OCI-LY7 (cell line): ENCODE measurements around the gene MSANTD1. TPM values are rescaled to one million over a fixed set of nuclear protein-coding genes. Genes with fewer than 3 reads are reported as not detected.

ENCODE experiments used
- BruUV-seq: library from RNA; stranded (reverse); fragments of 400-500 nt; replicated peaks from 2 replicates; lab custom pipeline; 2021; lab: Mats Ljungman, UMichigan
- CTCF ChIA-PET: fragments of 300-600 bp; sonication (Branson Sonifier 250); formaldehyde crosslinking; loops from one replicate; lab custom pipeline; 2022; ENCODE audit warnings: antibody characterized with exemption; ENCODE audit not compliant: unreplicated experiment; lab: Charles Lee
- POLR2A ChIA-PET: fragments of 300-600 bp; sonication (Branson Sonifier 250); formaldehyde crosslinking; loops from one replicate; lab custom pipeline; 2022; ENCODE audit warnings: antibody characterized with exemption; lab: Charles Lee
- DNase-seq: peaks from one replicate; pipeline ENCODE4 v3.0.0-alpha.2; 2015; ENCODE audit warnings: low spot score
- H2AFZ ChIP-seq: fragments of 200-600 bp; sonication (generic), shearing (Covaris generic); 2 replicates; pipeline ENCODE4 v1.6.1; 2014; ENCODE audit warnings: mild to moderate bottlenecking, antibody characterized with exemption, low read length, moderate library complexity
- H3K27ac ChIP-seq: fragments of 200-600 bp; sonication (generic); 2 replicates; pipeline ENCODE4 v1.5.1; 2014; ENCODE audit warnings: mixed run types, low read depth, mild to moderate bottlenecking, moderate library complexity, low read length, inconsistent platforms; ENCODE audit not compliant: poor library complexity, severe bottlenecking
- H3K36me3 ChIP-seq: fragments of 200-600 bp; sonication (generic); 2 replicates; pipeline ENCODE4 v1.6.1; 2014; ENCODE audit warnings: mild to moderate bottlenecking, antibody characterized with exemption, low read length, moderate library complexity, mixed read lengths; ENCODE audit not compliant: insufficient read depth
- H3K4me1 ChIP-seq: fragments of 200-600 bp; sonication (generic); 2 replicates; pipeline ENCODE4 v1.5.1; 2014; ENCODE audit warnings: mild to moderate bottlenecking, low read length; ENCODE audit not compliant: insufficient read depth, poor library complexity, severe bottlenecking
- H3K4me2 ChIP-seq: fragments of 200-600 bp; sonication (generic); 2 replicates; pipeline ENCODE4 v1.6.1; 2014; ENCODE audit warnings: mild to moderate bottlenecking, low read length
- H3K4me3 ChIP-seq: fragments of 200-600 bp; sonication (generic); 2 replicates; pipeline ENCODE4 v1.5.1; 2014; ENCODE audit warnings: mild to moderate bottlenecking, low read depth, low read length; ENCODE audit not compliant: poor library complexity, severe bottlenecking
- H3K79me2 ChIP-seq: fragments of 200-600 bp; sonication (generic); 2 replicates; pipeline ENCODE4 v1.6.1; 2016; ENCODE audit warnings: low read depth, mild to moderate bottlenecking, low read length, moderate library complexity, mixed read lengths; ENCODE audit not compliant: insufficient read depth
- H3K9me2 ChIP-seq: fragments of 200-600 bp; sonication (generic); 2 replicates; pipeline ENCODE4 v1.6.1; 2016; ENCODE audit warnings: mild to moderate bottlenecking, low read length, mixed read lengths; ENCODE audit not compliant: insufficient read depth
- H3K9me3 ChIP-seq: fragments of 200-600 bp; sonication (generic); 2 replicates; pipeline ENCODE4 v1.6.1; 2014; ENCODE audit warnings: mild to moderate bottlenecking, mixed run types, low read length, mixed read lengths
- H4K20me1 ChIP-seq: fragments of 200-600 bp; sonication (generic); 2 replicates; pipeline ENCODE4 v1.6.1; 2014; ENCODE audit warnings: mild to moderate bottlenecking, antibody characterized with exemption, low read length, moderate library complexity, mixed read lengths; ENCODE audit not compliant: insufficient read depth
- CTCF ChIP-seq: fragments of 200-600 bp; sonication (generic); conservative IDR thresholded peaks from 2 replicates; pipeline ENCODE4 v1.5.1; 2014; ENCODE audit warnings: mild to moderate bottlenecking, antibody characterized with exemption, low read length, moderate library complexity, mixed read lengths
- EZH2phosphoT487 ChIP-seq: fragments of 200-600 bp; sonication (generic); IDR thresholded peaks from 2 replicates; pipeline ENCODE4 v1.6.1; 2018; ENCODE audit warnings: low read depth, borderline replicate concordance, mild to moderate bottlenecking, mixed run types, antibody characterized with exemption, low read length, moderate library complexity, mixed read lengths
- intact Hi-C: fragments of 100-400 bp; cut with micrococcal nuclease; formaldehyde crosslinking; loops from one replicate; pipeline ENCODE4 v1.10.0; 2022; ENCODE audit not compliant: unreplicated experiment
- total RNA-seq, 2 experiments: library from RNA; depleted of rRNA in 1 of 2; stranded (reverse); fragments of >200 nt in 1 of 2; shearing (Covaris generic) in 1 of 2; gene quantifications; 2 replicates each; pipeline ENCODE4 v1.2.3, GENCODE V29; 2014 to 2022

The MSANTD1 gene
- total RNA-seq, 2 experiments from 2014 or later = 0.13 to 1.0 TPM

DNA sequence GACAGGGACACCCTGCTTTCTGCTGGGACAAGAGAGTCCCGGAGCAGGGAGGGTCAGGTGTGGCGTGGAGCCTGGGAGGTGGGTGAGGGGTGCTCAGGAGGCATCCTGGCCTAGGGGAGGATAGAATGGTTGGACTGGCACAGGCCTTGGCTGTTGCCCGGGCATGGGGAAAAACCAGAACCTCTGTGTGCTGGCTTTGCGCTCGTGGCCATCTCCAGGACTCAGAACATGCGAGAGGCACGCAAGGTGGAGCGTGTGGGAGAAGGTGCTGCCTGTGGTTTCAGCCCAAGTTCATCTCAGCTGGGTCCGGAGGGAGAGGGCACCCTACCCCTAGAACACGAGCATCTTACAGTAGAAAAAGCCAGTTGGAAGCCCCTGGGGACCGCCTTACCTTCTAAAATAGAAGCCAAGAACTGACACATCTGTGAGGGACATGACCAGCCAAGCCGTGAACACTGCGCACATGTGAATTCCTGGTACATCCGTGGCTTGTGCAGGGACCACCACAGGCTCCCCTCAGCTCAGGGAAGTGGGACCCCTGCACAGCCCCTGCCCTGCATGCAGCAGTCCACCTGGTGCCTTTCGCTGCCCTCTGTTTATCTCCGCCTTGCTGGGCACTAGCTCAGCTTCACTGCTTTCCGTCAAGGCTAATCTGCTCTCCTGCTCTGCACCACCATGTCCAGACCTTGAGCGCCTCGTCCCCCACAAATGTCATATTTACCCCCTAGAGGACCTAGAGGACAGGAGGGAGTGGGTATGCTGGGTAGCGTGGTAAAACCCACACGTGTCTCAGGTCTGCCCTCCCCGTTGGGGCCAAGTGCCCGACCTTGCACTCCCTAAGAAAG, 13.5 kb downstream of the MSANTD1 start:
- CTCF ChIA-PET = no interaction called here
- Histone ChIP-seq H3K4me1 (no peaks in the 10 kb centered on the region), H2AFZ (no peak overlapping the region), H3K9me3 (no peaks in the 10 kb centered on the region), H4K20me1 (no peaks in the 10 kb centered on the region), H3K27ac (no peak overlapping the region), H3K9me2 (no peaks in the 10 kb centered on the region), H3K79me2 (no peaks in the 10 kb centered on the region), H3K4me3 (no peak overlapping the region), H3K4me2 (no peak overlapping the region), H3K36me3 (no peaks in the 10 kb centered on the region)
- intact Hi-C loops = loop anchor here (5.0 kb wide), 1 partner anchor 70 kb away; no protein-coding TSS in a partner anchor
- POLR2A ChIA-PET = no interaction called here
- no peak for TF ChIP-seq EZH2phosphoT487
- no peak for TF ChIP-seq CTCF
- DNase-seq = no peak
- no TSS peak for BruUV-seq

DNA sequence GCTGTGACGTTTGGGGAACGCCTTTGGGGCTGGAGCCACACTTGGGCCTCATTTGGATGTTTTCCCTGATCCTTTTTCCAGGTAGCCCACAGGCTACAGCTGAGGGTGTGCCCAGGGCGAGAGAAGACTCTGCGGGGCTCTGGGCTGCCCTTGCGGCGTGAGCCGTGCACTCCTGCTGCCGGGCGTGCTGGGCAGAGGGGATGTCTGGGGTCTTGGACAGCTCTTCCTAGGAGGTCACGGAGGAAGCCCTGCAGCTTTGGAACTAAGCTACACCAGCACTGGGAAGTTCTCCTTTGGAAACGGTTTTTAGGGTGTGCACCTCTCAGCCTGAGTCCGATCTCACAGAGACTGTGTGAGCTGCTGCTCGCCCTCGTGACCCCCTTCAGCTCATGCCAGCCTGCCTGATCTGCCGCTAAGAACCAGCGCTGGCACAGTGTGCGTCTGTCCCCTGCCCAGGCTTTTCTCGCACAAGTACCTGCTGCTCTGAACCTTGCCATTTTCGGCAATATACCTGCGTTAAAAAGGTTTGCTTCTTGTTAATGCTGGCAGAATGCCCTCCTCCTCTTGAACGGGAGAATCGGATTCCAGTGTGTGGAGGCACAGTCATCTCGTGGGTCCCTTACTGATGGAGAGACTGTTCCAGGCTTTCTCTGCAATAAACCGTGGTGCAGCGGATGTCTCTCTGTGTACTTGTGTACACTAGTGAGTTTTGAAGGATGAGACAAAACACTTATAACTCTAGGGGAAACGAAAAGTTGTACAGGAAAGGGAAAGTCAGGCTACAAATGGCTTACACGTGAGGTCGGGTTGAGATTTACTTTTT, 14.3 kb downstream of the MSANTD1 start:
- no TSS peak for BruUV-seq
- Histone ChIP-seq H3K79me2 (no peaks in the 10 kb centered on the region), H3K9me3 (no peaks in the 10 kb centered on the region), H3K4me3 (no peak overlapping the region), H4K20me1 (no peaks in the 10 kb centered on the region), H3K27ac (no peak overlapping the region), H3K4me2 (no peak overlapping the region), H3K9me2 (no peaks in the 10 kb centered on the region), H3K4me1 (no peaks in the 10 kb centered on the region), H2AFZ (no peak overlapping the region), H3K36me3 (no peaks in the 10 kb centered on the region)
- DNase-seq = no peak
- TF ChIP-seq CTCF (no peak), EZH2phosphoT487 (no peak)
- intact Hi-C loops = loop anchor here (5.0 kb wide), 1 partner anchor 69 kb away; no protein-coding TSS in a partner anchor
- ChIA-PET POLR2A (no interaction called here), CTCF (no interaction called here)
